Urinary bladder (tissue), 4 donors: ENCODE measurements around the gene SHC4. TPM values are rescaled to one million over a fixed set of nuclear protein-coding genes. Genes with fewer than 3 reads are reported as not detected.

Source experiments
- DNase-seq: peaks from one replicate; pipeline ENCODE4 v3.0.0-alpha.2; 2015; ENCODE audit errors: extremely low spot score
- H3K27ac ChIP-seq: one replicate; pipeline ENCODE4 v1.5.1; 2013; ENCODE audit warnings: low read depth, mild to moderate bottlenecking, moderate library complexity
- H3K36me3 ChIP-seq: one replicate; pipeline ENCODE4 v1.6.1; 2013; ENCODE audit warnings: mild to moderate bottlenecking, moderate library complexity; ENCODE audit not compliant: insufficient read depth
- H3K4me1 ChIP-seq: one replicate; pipeline ENCODE4 v1.6.1; 2013; ENCODE audit warnings: mild to moderate bottlenecking, moderate library complexity; ENCODE audit not compliant: insufficient read depth
- H3K4me3 ChIP-seq: one replicate; pipeline ENCODE4 v1.5.1; 2013; ENCODE audit warnings: low read depth, low read length
- whole genome bisulfite sequencing: extraction: QIAGEN DNeasy Blood & Tissue Kit; methylation state at CpG from one replicate; pipeline ENCODE4 v1.1.7; 2013; 5-methylcytosine and 5-hydroxymethylcytosine counted together
- polyA plus RNA-seq: library from polyadenylated mRNA; stranded (reverse); fragments of 200-250 nt; gene quantifications from one replicate; pipeline ENCODE4 v1.2.3, GENCODE V29; 2013
- total RNA-seq: library from RNA; depleted of rRNA; stranded (reverse); fragments of >200 nt; gene quantifications from one replicate; pipeline ENCODE4 v1.2.3, GENCODE V29; 2014
- donor health status: healthy with polysubstance abuse.
- donor health status: healthy.

SHC4 gene
- total and polyA plus RNA-seq, 2 donors = 0.68 to 8.8 TPM

- Histone ChIP-seq H3K4me3 (peak overlapping the region; percentile 38), H3K4me1 (no peaks in the 10 kb centered on the region), H3K27ac (no peak overlapping the region), H3K36me3 (no peaks in the 10 kb centered on the region)
- 6% methylated on average over 54 of the region's 54 CpGs for WGBS
- DNase-seq = no peak
Observed at GRCh38 chr15:48962662-48963523, 826 bp downstream of the SHC4 start.

GRCh38 chr15:48955967-48956366, 7.8 kb downstream of the SHC4 start:
- no peak overlapping the region for H3K27ac ChIP-seq

GRCh38 chr15:48955370-48955769, 8.3 kb downstream of the SHC4 start:
- no peak overlapping the region for H3K27ac ChIP-seq
- no peak for DNase-seq
- WGBS = 91% methylated on average over 4 of the region's 4 CpGs
- H3K4me3 ChIP-seq = no peak overlapping the region
- no peaks in the 10 kb centered on the region for H3K36me3 ChIP-seq
- no peaks in the 10 kb centered on the region for H3K4me1 ChIP-seq

More at GRCh38 chr15:48955967-48956366, 7.8 kb downstream of the SHC4 start:
- 83% methylated on average over 3 of the region's 3 CpGs for WGBS
- Histone ChIP-seq H3K36me3 (no peaks in the 10 kb centered on the region), H3K4me3 (no peak overlapping the region), H3K4me1 (no peaks in the 10 kb centered on the region)
- DNase-seq = no peak

- H3K36me3 ChIP-seq = no peaks in the 10 kb centered on the region
- no peak for DNase-seq
- 57% methylated on average over 5 of the region's 5 CpGs for WGBS
- H3K4me1 ChIP-seq = no peaks in the 10 kb centered on the region
- no peak overlapping the region for H3K27ac ChIP-seq
- no peak overlapping the region for H3K4me3 ChIP-seq
Observed at GRCh38 chr15:48954538-48954937, 9.2 kb downstream of the SHC4 start.

- Histone ChIP-seq H3K36me3 (no peaks in the 10 kb centered on the region), H3K4me3 (no peak overlapping the region), H3K27ac (no peak overlapping the region), H3K4me1 (no peaks in the 10 kb centered on the region)
- 85% methylated on average over 1 of the region's 1 CpG for WGBS
- no peak for DNase-seq
Observed at GRCh38 chr15:48946840-48947187, 16.9 kb downstream of the SHC4 start.

GRCh38 chr15:48946074-48946839, 17.5 kb downstream of the SHC4 start:
- Histone ChIP-seq H3K4me1 (no peaks in the 10 kb centered on the region), H3K36me3 (no peaks in the 10 kb centered on the region), H3K27ac (peak overlapping the region; percentile 23), H3K4me3 (no peak overlapping the region)
- WGBS = 42% methylated on average over 5 of the region's 5 CpGs
- no peak for DNase-seq

GRCh38 chr15:48945386-48945785, 18.3 kb downstream of the SHC4 start:
- DNase-seq = no peak

GRCh38 chr15:48941904-48942303, 21.8 kb downstream of the SHC4 start:
- WGBS = 77% methylated on average over 5 of the region's 5 CpGs
- Histone ChIP-seq H3K27ac (no peak overlapping the region), H3K4me1 (no peaks in the 10 kb centered on the region), H3K4me3 (no peak overlapping the region), H3K36me3 (no peaks in the 10 kb centered on the region)
- DNase-seq = no peak

More at GRCh38 chr15:48945386-48945785, 18.3 kb downstream of the SHC4 start:
- Histone ChIP-seq H3K27ac (no peak overlapping the region), H3K4me1 (no peaks in the 10 kb centered on the region), H3K4me3 (no peak overlapping the region), H3K36me3 (no peaks in the 10 kb centered on the region)
- WGBS = 93% methylated on average over 2 of the region's 2 CpGs

GRCh38 chr15:48940508-48940907, 23.2 kb downstream of the SHC4 start:
- Histone ChIP-seq H3K27ac (no peak overlapping the region), H3K4me3 (no peak overlapping the region), H3K4me1 (no peaks in the 10 kb centered on the region), H3K36me3 (no peaks in the 10 kb centered on the region)
- WGBS = 89% methylated on average over 6 of the region's 6 CpGs
- no peak for DNase-seq

- no peaks in the 10 kb centered on the region for H3K4me1 ChIP-seq
- H3K36me3 ChIP-seq = no peaks in the 10 kb centered on the region
- 88% methylated on average over 4 of the region's 4 CpGs for WGBS
- no peak overlapping the region for H3K4me3 ChIP-seq
- DNase-seq = no peak
- no peak overlapping the region for H3K27ac ChIP-seq
Observed at GRCh38 chr15:48939648-48940047, 24.1 kb downstream of the SHC4 start.

GRCh38 chr15:48937886-48938285, 25.8 kb downstream of the SHC4 start:
- H3K4me3 ChIP-seq = no peak overlapping the region
- no peak for DNase-seq
- no peak overlapping the region for H3K27ac ChIP-seq
- H3K4me1 ChIP-seq = no peaks in the 10 kb centered on the region
- WGBS = 79% methylated on average over 2 of the region's 2 CpGs
- H3K36me3 ChIP-seq = no peaks in the 10 kb centered on the region

- WGBS = 63% methylated on average over 1 of the region's 1 CpG
- Histone ChIP-seq H3K4me3 (no peak overlapping the region), H3K4me1 (no peaks in the 10 kb centered on the region), H3K27ac (no peak overlapping the region), H3K36me3 (no peaks in the 10 kb centered on the region)
- no peak for DNase-seq
Observed at GRCh38 chr15:48936666-48937065, 27.1 kb downstream of the SHC4 start.

GRCh38 chr15:48935236-48935635, 28.5 kb downstream of the SHC4 start:
- Histone ChIP-seq H3K27ac (no peak overlapping the region), H3K4me1 (no peaks in the 10 kb centered on the region), H3K4me3 (no peak overlapping the region), H3K36me3 (no peaks in the 10 kb centered on the region)
- no peak for DNase-seq

GRCh38 chr15:48930735-48931134, 33.0 kb downstream of the SHC4 start:
- Histone ChIP-seq H3K4me3 (no peak overlapping the region), H3K36me3 (no peaks in the 10 kb centered on the region), H3K27ac (no peak overlapping the region), H3K4me1 (no peaks in the 10 kb centered on the region)
- WGBS = 77% methylated on average over 4 of the region's 4 CpGs
- no peak for DNase-seq
